Uterus (tissue), 2 donors: Measurements from ENCODE around the gene CSNK1G3.

Experiments used
- CTCF ChIP-seq, 4 experiments: fragments of 200-600 bp in 2 of 4; fragments of 450-650 bp in 2 of 4; sonication (generic) in 2 of 4; IDR thresholded peaks; one replicate each; pipeline ENCODE4 v1.5.1; 2016 to 2019; ENCODE audit warnings: antibody characterized with exemption in 4 of 4, mild to moderate bottlenecking in 2 of 4, moderate library complexity in 1 of 4
- POLR2A ChIP-seq, 2 donors: fragments of 450-650 bp; IDR thresholded peaks; one replicate each; pipeline ENCODE4 v1.6.1; 2016; ENCODE audit warnings: antibody characterized with exemption in 2 of 2, mild to moderate bottlenecking in 1 of 2, moderate library complexity in 1 of 2

GRCh38 chr5:123538670-123539459 is 26.9 kb downstream of the CSNK1G3 start:
- TF ChIP-seq CTCF (IDR thresholded peaks at IDR 0.05) (no peak), POLR2A (IDR thresholded peaks at IDR 0.05) (no peak)
